HEK293 (cell line): Measurements from ENCODE around the gene MARCHF10.

Experiments
- CTCF ChIP-seq: fragments of 450-650 bp; formaldehyde crosslinking; IDR thresholded peaks from 2 replicates; pipeline ENCODE4 v1.5.1; 2016; ENCODE audit warnings: missing biosample characterization, missing genetic modification characterization
- ZNF560 ChIP-seq: fragments of 450-650 bp; formaldehyde crosslinking; IDR thresholded peaks from 2 replicates; pipeline ENCODE4 v1.5.1; 2017; ENCODE audit warnings: missing biosample characterization, missing genetic modification characterization, borderline replicate concordance

GRCh38 chr17:62692721-62693431 is 115.2 kb downstream of the MARCHF10 start:
- TF ChIP-seq ZNF560 = no peak
- TF ChIP-seq CTCF (tag by site-specific recombination) = no peak
